Uterus (tissue), 4 donors: ENCODE results near the gene HMGCS2. TPM values are rescaled to one million over a fixed set of nuclear protein-coding genes. Genes with fewer than 3 reads are reported as not detected.

Source experiments
- DNase-seq, 2 donors: peaks; one replicate each; pipeline ENCODE4 v3.0.0-alpha.2; 2019 to 2020
- H3K27ac ChIP-seq, 2 donors: fragments of 200-600 bp; sonication (generic); 1 replicate in 1 of 2; 2 replicates in 1 of 2; pipeline ENCODE4 v1.5.1; 2016 to 2018
- H3K27me3 ChIP-seq, 2 donors: fragments of 200-600 bp; sonication (generic); one replicate each; pipeline ENCODE4 v1.5.1; 2018 to 2019; ENCODE audit warnings: control low read depth in 1 of 2
- H3K36me3 ChIP-seq, 2 donors: fragments of 200-600 bp; sonication (generic); one replicate each; pipeline ENCODE4 v1.5.1; 2019; ENCODE audit warnings: control low read depth in 1 of 2
- H3K4me1 ChIP-seq, 2 donors: fragments of 200-600 bp; sonication (generic); one replicate each; pipeline ENCODE4 v1.5.1; 2018 to 2019; ENCODE audit warnings: control low read depth in 1 of 2
- H3K4me3 ChIP-seq, 2 donors: fragments of 200-600 bp; sonication (generic); 1 replicate in 1 of 2; 2 replicates in 1 of 2; pipeline ENCODE4 v1.5.1; 2018 to 2019; ENCODE audit warnings: mild to moderate bottlenecking in 1 of 2
- H3K9me3 ChIP-seq, 2 donors: fragments of 200-600 bp; sonication (generic); one replicate each; pipeline ENCODE4 v1.5.1; 2019; ENCODE audit warnings: control low read depth in 1 of 2
- POLR2A ChIP-seq, 2 donors: fragments of 450-650 bp; IDR thresholded peaks; one replicate each; pipeline ENCODE4 v1.6.1; 2016; ENCODE audit warnings: antibody characterized with exemption in 2 of 2, mild to moderate bottlenecking in 1 of 2, moderate library complexity in 1 of 2
- intact Hi-C: fragments of 100-400 bp; cut with DNase I; formaldehyde crosslinking; loops from one replicate; pipeline ENCODE4 v1.15.1; 2023; ENCODE audit warnings: low total_unique reads
- total RNA-seq, 4 donors: library from RNA; depleted of rRNA in 3 of 4; stranded (reverse); fragments of >200 nt in 3 of 4; gene quantifications; one replicate each; pipeline versions ENCODE4 v1.1.0 to v1.2.4, GENCODE V29; 2014 to 2023
- TF ChIP-seq, protein P1 (sequence below), 4 experiments: fragments of 200-600 bp in 2 of 4; fragments of 450-650 bp in 2 of 4; sonication (generic) in 2 of 4; IDR thresholded peaks; one replicate each; pipeline ENCODE4 v1.5.1; 2016 to 2019; ENCODE audit warnings: antibody characterized with exemption in 4 of 4, mild to moderate bottlenecking in 2 of 4, moderate library complexity in 1 of 4
- donor health status: DM: yes; HTN: yes; CAD: no.

HMGCS2 gene
- total RNA-seq, 4 donors from 2014 or later: 0.29 TPM; not detected in 3

DNA sequence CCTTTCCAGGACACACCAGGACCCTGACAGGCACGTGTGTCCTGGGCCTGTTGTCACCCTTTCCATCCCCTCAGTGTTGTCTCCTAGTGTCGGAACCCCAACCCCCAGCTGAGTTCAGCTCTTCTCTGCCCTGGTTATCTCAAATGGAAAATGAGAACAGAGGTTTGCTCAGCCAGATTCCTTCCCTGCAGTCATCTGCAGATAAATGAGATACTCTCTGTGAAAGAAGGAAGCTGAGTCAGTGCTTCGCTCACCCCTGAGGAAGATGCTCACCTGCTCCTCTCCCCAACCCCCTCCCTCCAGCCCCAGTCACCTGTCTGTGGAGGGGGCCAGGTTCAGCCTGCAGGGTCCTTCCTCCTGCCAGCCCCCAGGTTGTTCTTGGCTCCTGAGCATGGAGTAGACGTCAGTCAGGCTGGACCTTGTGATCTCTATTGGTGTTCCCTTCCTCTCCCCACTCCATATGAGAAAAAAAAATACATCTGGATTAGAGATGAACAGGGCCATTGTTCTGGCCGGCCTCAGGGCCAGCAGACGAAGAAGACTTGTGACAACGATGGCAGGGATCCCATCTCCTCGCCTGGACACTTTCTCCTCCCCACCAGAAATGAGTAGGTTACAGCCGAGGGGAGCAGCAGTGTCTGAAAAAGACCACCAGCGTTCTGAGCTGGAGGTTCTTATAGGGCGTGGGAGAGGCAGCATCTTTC is 36.1 kb downstream of the HMGCS2 start:
- H3K9me3 ChIP-seq: no peaks in the 10 kb centered on the region
- H3K4me1 ChIP-seq: no peaks in the 10 kb centered on the region
- DNase-seq: no peak
- no peak overlapping the region for H3K27ac ChIP-seq
- no peaks in the 10 kb centered on the region for H3K27me3 ChIP-seq
- TF ChIP-seq POLR2A (IDR thresholded peaks at IDR 0.05): no peak
- TF ChIP-seq, protein P1, sequence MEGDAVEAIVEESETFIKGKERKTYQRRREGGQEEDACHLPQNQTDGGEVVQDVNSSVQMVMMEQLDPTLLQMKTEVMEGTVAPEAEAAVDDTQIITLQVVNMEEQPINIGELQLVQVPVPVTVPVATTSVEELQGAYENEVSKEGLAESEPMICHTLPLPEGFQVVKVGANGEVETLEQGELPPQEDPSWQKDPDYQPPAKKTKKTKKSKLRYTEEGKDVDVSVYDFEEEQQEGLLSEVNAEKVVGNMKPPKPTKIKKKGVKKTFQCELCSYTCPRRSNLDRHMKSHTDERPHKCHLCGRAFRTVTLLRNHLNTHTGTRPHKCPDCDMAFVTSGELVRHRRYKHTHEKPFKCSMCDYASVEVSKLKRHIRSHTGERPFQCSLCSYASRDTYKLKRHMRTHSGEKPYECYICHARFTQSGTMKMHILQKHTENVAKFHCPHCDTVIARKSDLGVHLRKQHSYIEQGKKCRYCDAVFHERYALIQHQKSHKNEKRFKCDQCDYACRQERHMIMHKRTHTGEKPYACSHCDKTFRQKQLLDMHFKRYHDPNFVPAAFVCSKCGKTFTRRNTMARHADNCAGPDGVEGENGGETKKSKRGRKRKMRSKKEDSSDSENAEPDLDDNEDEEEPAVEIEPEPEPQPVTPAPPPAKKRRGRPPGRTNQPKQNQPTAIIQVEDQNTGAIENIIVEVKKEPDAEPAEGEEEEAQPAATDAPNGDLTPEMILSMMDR (IDR thresholded peaks at IDR 0.05): no peak
- H3K4me3 ChIP-seq: no peak overlapping the region
- intact Hi-C loops: no loop called here
- no peaks in the 10 kb centered on the region for H3K36me3 ChIP-seq

DNA sequence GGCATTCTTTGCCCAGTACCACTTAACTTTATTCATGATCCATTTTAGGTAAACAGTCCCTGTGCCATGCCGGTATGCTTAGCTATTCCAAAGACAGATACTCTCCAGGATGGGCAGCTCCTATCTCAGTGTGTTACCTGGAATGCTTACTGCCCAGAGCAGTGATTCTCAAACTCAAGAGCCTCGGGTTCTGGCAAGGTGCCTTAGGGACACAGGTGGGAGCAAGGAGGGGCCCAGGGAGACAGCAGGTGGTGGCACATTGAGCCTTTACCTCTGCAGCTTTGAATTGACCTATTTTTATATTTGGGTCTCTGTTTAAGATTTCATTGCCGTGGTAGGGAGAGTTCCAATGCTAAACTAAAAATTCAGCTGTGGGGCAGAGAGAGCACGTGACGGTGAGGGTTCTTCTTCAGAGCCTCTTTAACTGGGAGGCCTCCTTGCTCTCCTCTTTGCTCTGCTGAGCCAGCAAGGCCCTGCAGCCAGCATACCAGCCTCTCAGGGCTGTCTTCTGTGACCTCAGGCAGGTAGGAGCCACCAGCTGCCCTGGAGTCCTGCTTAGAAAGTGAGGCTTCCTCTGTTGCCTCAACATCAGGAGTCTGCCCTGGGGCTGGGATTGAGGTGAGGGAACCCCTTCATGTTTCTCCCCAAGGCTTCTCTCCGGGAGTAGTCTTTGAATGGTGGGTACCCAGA is 36.8 kb downstream of the HMGCS2 start:
- H3K4me3 ChIP-seq: no peak overlapping the region
- H3K4me1 ChIP-seq: no peaks in the 10 kb centered on the region
- no peak for DNase-seq
- H3K27me3 ChIP-seq: no peaks in the 10 kb centered on the region
- intact Hi-C loops: no loop called here
- no peaks in the 10 kb centered on the region for H3K36me3 ChIP-seq
- H3K9me3 ChIP-seq: no peaks in the 10 kb centered on the region
- no peak overlapping the region for H3K27ac ChIP-seq
- no peak for TF ChIP-seq POLR2A (IDR thresholded peaks at IDR 0.05)
- TF ChIP-seq, protein P1 (IDR thresholded peaks at IDR 0.05): no peak

GRCh38 chr1:119731060-119731459 is 37.6 kb downstream of the HMGCS2 start:
- Histone ChIP-seq H3K4me1 (no peaks in the 10 kb centered on the region), H3K27ac (no peak overlapping the region), H3K27me3 (no peaks in the 10 kb centered on the region), H3K36me3 (no peaks in the 10 kb centered on the region), H3K9me3 (no peaks in the 10 kb centered on the region), H3K4me3 (no peak overlapping the region)
- TF ChIP-seq, protein P1 (IDR thresholded peaks at IDR 0.05): no peak
- TF ChIP-seq POLR2A (IDR thresholded peaks at IDR 0.05): no peak
- intact Hi-C loops: no loop called here
- DNase-seq: no peak

- no peaks in the 10 kb centered on the region for H3K36me3 ChIP-seq
- intact Hi-C loops: no loop called here
Observed at GRCh38 chr1:119729044-119729443, 39.7 kb downstream of the HMGCS2 start.

GRCh38 chr1:119727991-119728390 is 40.7 kb downstream of the HMGCS2 start:
- Histone ChIP-seq H3K4me1 (no peaks in the 10 kb centered on the region), H3K27me3 (no peaks in the 10 kb centered on the region), H3K36me3 (no peaks in the 10 kb centered on the region), H3K9me3 (no peaks in the 10 kb centered on the region), H3K4me3 (no peak overlapping the region), H3K27ac (no peak overlapping the region)
- DNase-seq: no peak
- TF ChIP-seq, protein P1 (IDR thresholded peaks at IDR 0.05): no peak
- no peak for TF ChIP-seq POLR2A (IDR thresholded peaks at IDR 0.05)
- intact Hi-C loops: no loop called here

More at GRCh38 chr1:119729044-119729443, 39.7 kb downstream of the HMGCS2 start:
- Histone ChIP-seq H3K27me3 (no peaks in the 10 kb centered on the region), H3K9me3 (no peaks in the 10 kb centered on the region), H3K4me3 (no peak overlapping the region), H3K27ac (no peak overlapping the region), H3K4me1 (no peaks in the 10 kb centered on the region)
- TF ChIP-seq, protein P1 (IDR thresholded peaks at IDR 0.05): no peak
- no peak for TF ChIP-seq POLR2A (IDR thresholded peaks at IDR 0.05)
- no peak for DNase-seq
